Smooth muscle cell (in vitro differentiated cells): ENCODE measurements around the gene ATP5ME. TPM values are rescaled to one million over a fixed set of nuclear protein-coding genes. Genes with fewer than 3 reads are reported as not detected.

Source experiments
- DNase-seq: peaks from one replicate; lab custom pipeline; 2025; ENCODE audit not compliant: unreplicated experiment; lab: John Stamatoyannopoulos, UW
- H2AFZ ChIP-seq: fragments of 200-600 bp; sonication (generic); 2 replicates; pipeline ENCODE4 v1.6.0; 2016; ENCODE audit warnings: antibody characterized with exemption, low read depth, mild to moderate bottlenecking
- H3F3A ChIP-seq: fragments of 200-600 bp; sonication (generic); 2 replicates; pipeline ENCODE4 v1.6.0; 2017; ENCODE audit warnings: antibody characterized with exemption, low read depth
- H3K27ac ChIP-seq: fragments of 200-600 bp; sonication (generic); 2 replicates; pipeline ENCODE4 v1.5.1; 2016; ENCODE audit warnings: low read depth, mild to moderate bottlenecking
- H3K27me3 ChIP-seq: fragments of 200-600 bp; sonication (generic); 2 replicates; pipeline ENCODE4 v1.6.1; 2016; ENCODE audit warnings: low read depth, mild to moderate bottlenecking
- H3K36me3 ChIP-seq: fragments of 200-600 bp; sonication (generic); 2 replicates; pipeline ENCODE4 v1.5.1; 2016; ENCODE audit warnings: low read depth
- H3K4me1 ChIP-seq: fragments of 200-600 bp; sonication (generic); 2 replicates; pipeline ENCODE4 v1.5.1; 2016; ENCODE audit warnings: low read depth
- H3K4me2 ChIP-seq: fragments of 200-600 bp; sonication (generic); 2 replicates; pipeline ENCODE4 v1.6.0; 2016; ENCODE audit warnings: mild to moderate bottlenecking
- H3K4me3 ChIP-seq: fragments of 200-600 bp; sonication (generic); 2 replicates; pipeline ENCODE4 v1.5.1; 2016; ENCODE audit warnings: mild to moderate bottlenecking
- H3K79me2 ChIP-seq: fragments of 200-600 bp; sonication (generic); 2 replicates; pipeline ENCODE4 v1.6.0; 2016; ENCODE audit warnings: low read depth, mild to moderate bottlenecking
- H3K9ac ChIP-seq: fragments of 200-600 bp; sonication (generic); 2 replicates; pipeline ENCODE4 v1.6.0; 2016; ENCODE audit warnings: low read depth
- H3K9me3 ChIP-seq: fragments of 200-600 bp; sonication (generic); replicated peaks from 2 replicates; pipeline ENCODE4 v1.5.1; 2016; ENCODE audit warnings: low read depth
- H4K20me1 ChIP-seq: fragments of 200-600 bp; sonication (generic); 2 replicates; pipeline ENCODE4 v1.6.0; 2016; ENCODE audit warnings: low read depth
- WGBS: methylation state at CpG from one replicate; pipeline ENCODE4 v1.1.7; 2016; ENCODE audit warnings: low lambda C conversion rate; 5-methylcytosine and 5-hydroxymethylcytosine counted together
- polyA plus RNA-seq: library from polyadenylated mRNA; unstranded; fragments of >200 nt; fragmentation: Nextera tagmentation; extraction: Ambion mirVana; gene quantifications from 2 replicates; pipeline ENCODE4 v1.2.1, GENCODE V29; 2016
- total RNA-seq: library from RNA; depleted of rRNA; stranded (reverse); fragments of >200 nt; gene quantifications from 2 replicates; pipeline ENCODE4 v1.2.3, GENCODE V29; 2014
- TF ChIP-seq, protein P1 (sequence below): fragments of 200-600 bp; sonication (generic); IDR thresholded peaks from 2 replicates; pipeline ENCODE4 v1.5.1; 2017; ENCODE audit warnings: borderline replicate concordance, mild to moderate bottlenecking, antibody characterized with exemption; ENCODE audit not compliant: insufficient read depth, poor library complexity, severe bottlenecking

ATP5ME gene
- total and polyA plus RNA-seq, 2 experiments from 2014 or later = 95.4 to 699 TPM

DNA sequence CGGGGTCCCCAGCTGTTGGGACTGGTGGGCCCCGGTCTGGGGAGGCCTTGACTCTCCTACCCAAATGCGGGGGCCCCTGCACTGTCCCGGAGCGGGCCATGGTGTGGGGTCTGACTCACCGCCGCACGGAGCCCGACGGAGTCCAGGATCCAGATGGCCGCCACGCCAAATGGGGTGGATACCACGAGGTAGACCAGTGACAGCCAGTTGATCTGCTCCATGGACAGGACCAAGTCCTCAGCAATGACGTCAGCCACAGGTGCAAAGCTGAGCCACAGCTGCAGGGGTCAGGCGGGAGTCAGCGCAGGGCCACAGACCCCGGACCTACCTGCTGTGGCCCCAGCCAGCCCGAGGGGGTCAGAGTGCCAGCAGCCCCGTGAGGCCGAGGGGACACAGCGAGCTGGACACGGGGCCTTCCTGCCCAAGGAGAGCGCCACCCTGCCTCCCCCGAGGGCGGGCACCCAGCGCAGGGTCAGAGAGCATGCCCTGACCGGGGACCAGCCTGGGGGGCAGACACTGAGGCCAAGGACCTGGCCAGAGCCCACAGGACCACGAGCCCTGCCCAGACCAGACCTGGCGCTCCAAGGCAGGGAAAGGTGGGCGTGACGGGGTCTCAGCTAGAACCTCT, 12.5 kb upstream of the ATP5ME start:
- Histone ChIP-seq H3K4me3 (no peak overlapping the region), H3K9ac (no peak overlapping the region), H3K36me3 (no peaks in the 10 kb centered on the region), H3K4me1 (peaks cover 10% of the 10 kb centered on the region), H3F3A (peaks cover 12% of the 10 kb centered on the region), H3K27ac (peak overlapping the region; percentile 97), H3K79me2 (peaks cover 8% of the 10 kb centered on the region), H2AFZ (no peak overlapping the region), H3K4me2 (peak overlapping the region; percentile 91), H3K27me3 (no peaks in the 10 kb centered on the region), H4K20me1 (no peaks in the 10 kb centered on the region), H3K9me3 (no peaks in the 10 kb centered on the region)
- WGBS = 96% methylated on average over 28 of the region's 31 CpGs
- TF ChIP-seq, protein P1, sequence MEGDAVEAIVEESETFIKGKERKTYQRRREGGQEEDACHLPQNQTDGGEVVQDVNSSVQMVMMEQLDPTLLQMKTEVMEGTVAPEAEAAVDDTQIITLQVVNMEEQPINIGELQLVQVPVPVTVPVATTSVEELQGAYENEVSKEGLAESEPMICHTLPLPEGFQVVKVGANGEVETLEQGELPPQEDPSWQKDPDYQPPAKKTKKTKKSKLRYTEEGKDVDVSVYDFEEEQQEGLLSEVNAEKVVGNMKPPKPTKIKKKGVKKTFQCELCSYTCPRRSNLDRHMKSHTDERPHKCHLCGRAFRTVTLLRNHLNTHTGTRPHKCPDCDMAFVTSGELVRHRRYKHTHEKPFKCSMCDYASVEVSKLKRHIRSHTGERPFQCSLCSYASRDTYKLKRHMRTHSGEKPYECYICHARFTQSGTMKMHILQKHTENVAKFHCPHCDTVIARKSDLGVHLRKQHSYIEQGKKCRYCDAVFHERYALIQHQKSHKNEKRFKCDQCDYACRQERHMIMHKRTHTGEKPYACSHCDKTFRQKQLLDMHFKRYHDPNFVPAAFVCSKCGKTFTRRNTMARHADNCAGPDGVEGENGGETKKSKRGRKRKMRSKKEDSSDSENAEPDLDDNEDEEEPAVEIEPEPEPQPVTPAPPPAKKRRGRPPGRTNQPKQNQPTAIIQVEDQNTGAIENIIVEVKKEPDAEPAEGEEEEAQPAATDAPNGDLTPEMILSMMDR = no peak
- no peak for DNase-seq

DNA sequence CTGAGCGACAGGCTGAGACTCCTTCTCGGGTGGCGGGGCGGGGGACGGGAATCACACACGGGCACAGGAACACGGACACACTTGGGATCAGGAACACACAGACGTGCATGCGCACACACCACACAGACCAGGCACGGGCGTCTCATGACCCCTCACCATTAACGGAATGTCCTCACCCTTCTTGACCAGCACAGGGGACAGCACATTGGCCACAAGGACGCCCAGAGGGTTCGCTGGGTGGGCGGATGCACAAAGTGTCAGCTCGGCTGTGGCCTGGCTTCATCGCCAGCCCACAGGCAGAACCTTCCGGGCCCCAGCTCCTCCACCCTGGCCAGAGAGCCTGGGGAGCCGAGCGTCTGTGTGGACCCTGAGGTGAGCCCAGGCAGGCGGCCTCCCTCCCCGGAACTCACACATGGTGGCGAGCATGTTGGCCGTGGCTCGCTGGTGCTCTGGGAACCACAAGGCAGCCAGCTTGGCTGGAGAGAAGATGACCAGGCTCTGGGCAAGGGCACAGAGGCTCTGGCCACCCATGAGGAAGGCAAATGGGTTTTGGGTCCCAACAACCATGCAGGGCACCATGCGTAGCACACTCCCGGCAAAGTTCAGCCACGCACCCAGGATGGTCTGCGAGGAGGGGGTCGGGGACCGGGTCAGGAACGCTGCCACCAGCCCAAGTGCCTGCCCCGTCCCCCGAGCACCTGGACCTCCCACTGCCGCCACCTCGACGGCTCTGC, 11.8 kb upstream of the ATP5ME start:
- no peak for DNase-seq
- no peaks in the 10 kb centered on the region for H3K27me3 ChIP-seq
- peaks cover 10% of the 10 kb centered on the region for H3K4me1 ChIP-seq
- H3K79me2 ChIP-seq = peaks cover 8% of the 10 kb centered on the region
- no peak overlapping the region for H3K4me3 ChIP-seq
- H3K9ac ChIP-seq = no peak overlapping the region
- H3K4me2 ChIP-seq = peak overlapping the region; percentile 91
- H2AFZ ChIP-seq = no peak overlapping the region
- peaks cover 12% of the 10 kb centered on the region for H3F3A ChIP-seq
- H3K9me3 ChIP-seq = no peaks in the 10 kb centered on the region
- H4K20me1 ChIP-seq = no peaks in the 10 kb centered on the region
- H3K36me3 ChIP-seq = no peaks in the 10 kb centered on the region
- 97% methylated on average over 37 of the region's 37 CpGs for WGBS
- no peak overlapping the region for H3K27ac ChIP-seq
- TF ChIP-seq, protein P1 = no peak

DNA sequence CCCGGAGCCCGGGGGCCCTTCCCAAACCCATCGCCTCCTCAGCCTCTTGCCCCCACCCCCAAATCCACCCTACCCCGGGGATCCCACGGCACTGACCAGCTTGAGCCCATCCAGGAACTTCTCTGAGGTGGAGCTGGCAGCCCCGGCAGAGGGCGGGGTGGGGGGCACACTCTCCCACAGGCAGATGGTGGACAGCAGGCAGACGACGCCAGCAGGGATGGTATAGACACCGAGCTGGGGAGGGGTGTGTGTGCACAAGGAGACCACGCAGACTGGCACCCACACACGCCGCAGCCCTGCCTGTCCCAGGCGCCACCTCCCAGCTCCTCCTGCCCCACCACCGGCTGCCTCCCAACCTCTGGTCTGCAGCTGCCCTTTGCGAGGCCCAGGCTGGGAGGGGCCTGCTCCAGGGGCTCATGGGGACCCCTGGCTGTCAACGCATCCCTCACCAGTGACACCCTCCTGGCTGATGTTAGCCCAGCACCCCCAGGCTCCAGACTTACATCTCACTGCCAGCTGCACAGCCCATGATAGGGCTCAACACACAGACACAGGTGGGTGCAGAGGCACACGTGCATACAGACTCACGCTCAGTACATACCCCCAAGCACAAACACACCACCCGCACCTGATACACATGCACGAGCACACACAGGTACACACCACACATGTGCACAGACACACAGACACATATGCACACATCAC, 10.7 kb upstream of the ATP5ME start:
- no peak overlapping the region for H3K9ac ChIP-seq
- WGBS = 92% methylated on average over 18 of the region's 21 CpGs

More for the DNA sequence above, 10.7 kb upstream of the ATP5ME start:
- Histone ChIP-seq H3K4me2 (no peak overlapping the region), H3K36me3 (no peaks in the 10 kb centered on the region), H3F3A (peaks cover 12% of the 10 kb centered on the region), H3K9me3 (no peaks in the 10 kb centered on the region), H3K27ac (no peak overlapping the region), H3K79me2 (peaks cover 8% of the 10 kb centered on the region), H3K4me1 (peaks cover 13% of the 10 kb centered on the region), H3K27me3 (no peaks in the 10 kb centered on the region), H2AFZ (no peak overlapping the region), H3K4me3 (no peak overlapping the region), H4K20me1 (no peaks in the 10 kb centered on the region)
- TF ChIP-seq, protein P1 = no peak
- no peak for DNase-seq
